ENCODE measurements around the gene PLSCR1.
A peak's percentile ranks its signal among the peaks of the same experiment; 100 is the strongest.

PLSCR1 gene, protein sequence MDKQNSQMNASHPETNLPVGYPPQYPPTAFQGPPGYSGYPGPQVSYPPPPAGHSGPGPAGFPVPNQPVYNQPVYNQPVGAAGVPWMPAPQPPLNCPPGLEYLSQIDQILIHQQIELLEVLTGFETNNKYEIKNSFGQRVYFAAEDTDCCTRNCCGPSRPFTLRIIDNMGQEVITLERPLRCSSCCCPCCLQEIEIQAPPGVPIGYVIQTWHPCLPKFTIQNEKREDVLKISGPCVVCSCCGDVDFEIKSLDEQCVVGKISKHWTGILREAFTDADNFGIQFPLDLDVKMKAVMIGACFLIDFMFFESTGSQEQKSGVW

DNA sequence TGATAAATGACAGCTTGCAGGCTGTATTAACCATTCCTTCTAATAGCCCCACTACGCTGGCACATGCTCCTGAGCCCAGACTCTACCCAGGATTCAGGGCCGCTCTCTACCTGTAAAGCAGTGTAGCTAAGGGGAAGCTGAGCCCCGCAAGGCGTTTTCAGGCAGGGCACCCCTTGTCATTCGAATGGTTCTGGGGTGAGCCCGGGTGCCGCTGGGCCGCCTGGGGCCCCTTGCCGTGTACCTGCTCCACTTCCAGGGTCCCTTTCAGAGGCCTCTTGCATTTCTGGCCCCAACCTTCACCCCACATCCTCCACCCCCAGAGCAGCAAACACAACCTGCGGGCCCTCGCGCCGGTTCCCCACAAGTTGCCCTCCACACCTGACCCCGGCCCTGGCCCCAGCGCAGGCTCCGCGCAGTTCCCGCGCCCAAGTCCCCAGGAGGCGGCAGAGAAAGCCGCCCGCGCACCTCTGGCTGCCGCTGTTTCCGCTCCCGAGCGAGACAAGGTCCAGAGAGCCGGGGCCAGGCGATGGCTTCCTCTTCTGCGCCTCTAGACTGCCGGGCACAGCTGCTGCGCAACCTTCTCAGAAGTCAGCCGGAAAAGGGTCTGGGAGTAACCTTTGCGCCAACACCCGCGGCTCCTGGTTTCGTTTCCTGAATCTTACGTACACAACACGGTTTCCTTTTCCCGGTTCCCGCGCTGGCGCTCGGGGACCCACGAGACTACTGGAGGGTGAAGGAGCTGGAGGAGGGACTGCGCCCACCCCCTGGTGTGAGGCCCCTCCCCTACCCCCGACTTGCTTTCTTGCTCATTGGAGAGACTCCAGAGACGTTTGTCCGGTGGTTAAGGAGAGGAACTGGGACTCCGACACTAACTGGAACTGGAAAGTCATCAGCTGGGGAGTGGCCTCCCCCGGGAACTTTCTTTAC, at the start of gene PLSCR1:
Gene PLSCR1, minus strand, starts transcription at position 606 of the 927 bp plus-strand sequence. CDS start 8,055 bp downstream, outside the sequence.
- peak; percentile 82 for DNase-seq

DNA sequence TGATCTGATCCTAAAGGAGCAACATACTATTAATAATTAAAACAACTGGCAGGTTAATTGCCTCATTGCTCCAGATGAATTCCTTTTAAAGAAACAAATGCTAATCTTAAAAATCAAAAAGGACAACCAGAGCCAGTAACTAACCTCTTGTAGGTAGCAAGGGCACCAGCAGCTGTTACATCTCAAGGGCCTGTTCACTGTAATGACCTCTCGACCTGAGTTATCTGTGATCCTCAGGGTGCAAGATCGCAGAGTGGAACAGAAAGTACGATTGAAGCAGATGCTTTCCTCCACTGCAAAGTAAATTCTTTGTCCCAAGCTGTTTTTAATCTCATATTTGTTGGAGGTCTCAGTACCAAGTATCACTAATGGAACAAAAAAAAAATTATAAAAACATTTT, 49.4 kb upstream of the PLSCR1 start:
- DNase-seq = no peak

- no peak for DNase-seq
These were observed 46.1 kb upstream of the PLSCR1 start for GRCh38 chr3:146590521-146590920.

GRCh38 chr3:146589899-146590508, 45.6 kb upstream of the PLSCR1 start:
- DNase-seq = peak; percentile 23

DNA sequence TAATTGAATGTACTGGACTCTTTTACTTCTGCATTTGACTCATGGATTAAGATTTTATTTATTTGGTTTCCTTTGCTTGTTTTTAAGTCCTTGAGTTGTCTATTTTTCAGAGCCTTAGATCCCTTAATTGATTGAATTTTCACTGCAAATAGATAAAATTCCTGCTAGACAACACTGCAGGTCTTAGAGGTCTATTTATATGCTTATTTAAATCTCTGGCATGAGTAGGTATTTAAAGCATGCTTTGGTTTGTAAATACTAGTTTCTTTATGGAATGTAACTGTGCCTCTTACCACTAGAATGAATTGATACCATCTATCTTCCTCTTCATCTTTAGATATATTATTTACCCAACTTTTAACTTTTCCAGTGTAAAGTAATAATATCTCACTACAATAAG, 40.7 kb upstream of the PLSCR1 start:
- DNase-seq = no peak

GRCh38 chr3:146581951-146582467, 37.6 kb upstream of the PLSCR1 start:
- DNase-seq = no peak

- DNase-seq = no peak
These were observed 36.7 kb upstream of the PLSCR1 start for GRCh38 chr3:146581080-146581601.

- DNase-seq = peak; percentile 14
These were observed 33.3 kb upstream of the PLSCR1 start for GRCh38 chr3:146577662-146578061.

- DNase-seq = no peak
These were observed 31.2 kb upstream of the PLSCR1 start for GRCh38 chr3:146575636-146576035.

- DNase-seq = no peak
These were observed 29.8 kb upstream of the PLSCR1 start for GRCh38 chr3:146574173-146574572.

- no peak for DNase-seq
These were observed 24.9 kb upstream of the PLSCR1 start for GRCh38 chr3:146569314-146569713.

GRCh38 chr3:146566138-146566537, 21.7 kb upstream of the PLSCR1 start:
- DNase-seq = no peak

GRCh38 chr3:146561879-146562278, 17.5 kb upstream of the PLSCR1 start:
- DNase-seq = no peak

DNA sequence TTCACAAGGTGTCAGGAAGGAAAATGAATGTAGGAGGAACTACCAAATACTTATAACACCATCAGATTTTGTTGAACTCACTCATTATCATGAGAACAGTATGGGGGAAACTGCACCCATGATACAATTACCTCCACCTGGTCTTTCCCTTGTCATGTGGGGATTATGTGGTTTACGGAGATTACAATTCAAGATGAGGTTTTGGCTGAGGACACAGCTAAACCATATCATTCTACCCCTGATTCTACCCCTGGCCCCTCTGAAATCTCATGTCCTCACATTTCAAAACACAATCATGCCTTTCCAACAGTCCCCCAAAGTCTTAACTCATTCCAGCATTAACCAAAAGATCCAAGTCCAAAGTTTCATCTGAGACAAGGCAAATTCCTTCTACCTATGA, 17.1 kb upstream of the PLSCR1 start:
- no peak for DNase-seq

DNA sequence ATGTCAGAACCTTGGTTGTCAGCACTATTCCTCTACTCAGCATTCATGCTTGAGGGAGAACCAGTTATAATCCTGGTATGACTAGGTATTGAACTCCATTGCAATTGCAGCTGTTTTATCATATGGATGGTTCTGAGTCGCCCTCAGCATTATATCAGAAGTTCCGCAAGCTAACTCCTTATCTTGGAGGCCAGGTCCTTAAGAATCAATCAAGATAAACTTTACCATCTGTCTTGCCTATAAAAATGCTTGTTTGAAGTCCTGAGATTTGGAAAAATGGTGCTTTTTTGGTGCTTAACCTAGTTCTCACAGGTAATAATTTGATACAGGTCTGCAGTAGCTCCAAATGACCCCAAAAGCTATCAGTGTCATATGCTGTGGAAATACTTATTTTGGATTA, 16.3 kb upstream of the PLSCR1 start:
- DNase-seq = no peak

GRCh38 chr3:146559388-146559787, 15.0 kb upstream of the PLSCR1 start:
- no peak for DNase-seq

- no peak for DNase-seq
These were observed 14.4 kb upstream of the PLSCR1 start for GRCh38 chr3:146558781-146559180.

- DNase-seq = no peak
These were observed 13.3 kb upstream of the PLSCR1 start for GRCh38 chr3:146557745-146558144.

DNA sequence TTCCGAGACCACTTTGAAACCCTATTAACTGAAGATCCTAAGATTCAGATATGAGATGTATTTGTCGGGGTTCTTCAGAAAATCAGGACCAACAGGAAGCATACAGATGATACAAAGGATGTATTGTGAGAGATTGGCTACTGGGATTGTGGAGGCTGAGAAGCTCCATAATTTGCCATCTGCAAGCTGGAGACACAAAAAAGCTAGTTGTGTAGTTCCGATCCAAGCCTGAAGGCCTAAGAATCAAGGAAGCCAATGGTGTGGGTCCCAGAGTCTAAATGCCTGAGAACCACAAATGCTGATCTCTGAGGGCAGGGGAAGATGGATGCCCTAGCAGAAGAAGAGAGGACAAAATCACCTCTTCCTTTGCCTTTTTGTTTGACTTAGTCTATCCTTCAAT, 10.9 kb upstream of the PLSCR1 start:
- no peak for DNase-seq

GRCh38 chr3:146554151-146554760, 9.8 kb upstream of the PLSCR1 start:
- no peak for DNase-seq

DNA sequence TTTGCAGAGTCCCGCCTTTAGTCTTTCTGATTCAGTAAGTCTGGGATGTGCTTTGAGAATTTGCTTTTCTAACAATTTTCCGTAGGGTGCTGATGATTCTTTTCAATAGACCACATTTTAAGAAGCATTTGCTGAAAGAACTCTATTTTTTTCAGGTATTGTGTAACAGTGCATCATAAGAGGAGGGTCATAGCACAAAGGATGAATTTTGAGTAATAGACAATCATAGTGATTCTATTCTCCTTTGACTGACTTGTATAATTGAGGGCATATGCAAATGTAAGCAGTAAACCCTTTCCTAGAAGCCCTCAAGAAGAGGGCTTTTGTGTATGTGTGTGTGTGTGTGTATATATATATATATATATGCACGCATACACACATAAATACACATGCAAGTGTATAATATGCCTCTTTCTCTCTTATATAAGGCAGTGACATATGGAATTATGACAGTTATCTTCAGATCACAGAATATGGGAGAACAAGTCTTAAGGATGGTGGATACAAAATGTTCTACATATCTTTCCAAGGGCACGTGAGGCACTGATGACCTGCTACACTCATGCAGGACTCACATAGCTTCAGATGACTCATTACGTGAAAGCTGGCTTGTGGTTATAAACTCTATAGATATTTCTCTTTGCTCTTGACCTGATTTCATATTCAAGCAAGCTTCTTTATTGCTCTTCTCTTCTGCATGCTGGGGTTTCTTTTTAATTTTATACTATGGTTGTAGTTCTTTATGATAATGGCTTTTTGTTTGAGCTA, 6.5 kb upstream of the PLSCR1 start:
- DNase-seq = peak; percentile 58

DNA sequence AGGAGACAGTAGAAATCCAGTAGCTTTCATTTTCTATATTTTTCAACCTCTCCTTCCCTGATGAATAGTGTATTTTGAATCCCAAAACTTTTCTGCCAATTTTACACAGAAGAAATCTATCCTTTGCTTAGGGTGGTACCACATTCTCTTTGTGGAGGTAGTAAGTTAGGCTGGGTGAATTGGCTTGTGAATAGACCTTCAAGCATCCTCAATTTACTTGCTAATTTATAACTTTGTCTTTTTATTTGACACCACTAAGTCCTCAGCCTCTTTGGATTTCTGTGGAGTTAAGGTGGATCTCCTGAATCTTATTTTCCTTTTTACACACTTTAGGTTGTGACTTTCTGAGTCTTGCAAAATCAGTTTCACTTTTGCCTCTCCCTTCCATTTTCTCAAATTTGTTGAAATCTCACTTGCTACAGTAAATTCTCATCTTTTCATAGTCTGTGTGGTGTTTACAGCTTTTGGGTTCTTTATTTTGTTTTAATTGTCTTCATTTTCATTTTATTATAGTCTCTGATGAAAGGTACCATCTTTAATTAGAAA, 5.7 kb upstream of the PLSCR1 start:
- no peak for DNase-seq

All from activated CD4-positive, alpha-beta T cell treated with anti-CD3 and anti-CD28 coated beads, Interleukin-2, amount 50 U/mL, for 16 hours (primary cell).